Measurements from ENCODE around the gene MTA1.
A peak's percentile ranks its signal among the peaks of the same experiment; 100 is the strongest.

MTA1 gene

DNA sequence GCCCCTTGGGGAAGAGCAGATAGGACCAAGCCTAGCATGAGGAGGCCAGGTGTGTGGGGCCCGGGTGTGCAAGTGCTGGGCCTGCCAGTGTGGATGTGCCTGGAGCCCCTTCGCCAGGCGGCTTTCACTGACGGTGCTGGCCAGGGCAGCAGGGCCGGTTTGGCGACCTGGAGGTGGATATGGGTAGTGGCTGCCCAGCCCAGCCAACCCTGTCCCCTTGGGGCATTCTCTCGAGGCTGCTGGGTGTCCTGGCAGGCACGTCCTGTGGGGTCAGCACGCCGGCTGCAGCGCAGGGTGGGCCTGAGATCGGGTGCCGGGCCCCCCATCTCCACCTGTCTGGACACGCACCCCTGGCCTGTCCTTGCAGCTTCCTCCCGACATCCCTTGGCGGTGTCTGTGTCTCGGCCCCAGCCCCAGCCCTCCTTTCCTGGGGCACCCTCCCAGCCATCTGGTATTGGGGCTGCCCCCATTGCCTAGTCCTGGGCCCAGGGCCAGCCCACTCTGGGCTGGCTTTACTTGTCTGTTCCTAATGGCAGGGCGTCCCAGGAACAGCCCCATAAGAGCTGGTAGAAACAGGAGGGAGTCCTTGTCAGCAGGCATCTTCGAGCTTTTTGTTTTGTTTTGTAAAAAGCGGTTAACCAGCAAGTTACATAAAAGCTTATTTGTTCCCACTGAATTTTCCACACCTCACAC is 47.8 kb downstream of the MTA1 start:
- DNase-seq: no peak

DNA sequence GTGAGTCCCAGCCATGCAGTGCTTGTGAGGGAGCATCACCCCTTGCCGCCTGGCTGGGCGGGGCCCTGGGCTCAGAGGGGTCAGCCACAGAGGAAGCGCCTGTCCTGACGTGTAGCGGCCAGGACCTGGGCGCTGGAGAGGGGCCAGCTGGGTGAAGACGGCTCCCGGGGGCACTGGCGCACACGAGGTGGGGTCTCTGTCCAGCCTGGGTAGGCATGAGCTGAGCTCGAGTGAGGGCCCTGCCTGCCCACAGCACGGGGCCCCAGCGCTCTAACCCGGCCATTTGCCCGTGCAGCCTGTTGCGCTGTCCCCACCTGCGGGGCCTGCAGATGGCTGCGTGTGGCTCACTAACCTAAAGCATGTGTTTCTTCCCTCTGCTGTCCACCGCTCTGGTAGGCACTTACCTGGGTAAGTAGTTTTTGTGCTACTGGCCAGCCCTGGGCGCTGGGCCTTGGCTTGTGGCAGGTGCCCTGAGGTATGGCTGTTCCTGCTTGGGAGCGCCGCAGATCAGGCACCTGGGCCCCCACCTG is 48.4 kb downstream of the MTA1 start:
- no peak for DNase-seq

DNA sequence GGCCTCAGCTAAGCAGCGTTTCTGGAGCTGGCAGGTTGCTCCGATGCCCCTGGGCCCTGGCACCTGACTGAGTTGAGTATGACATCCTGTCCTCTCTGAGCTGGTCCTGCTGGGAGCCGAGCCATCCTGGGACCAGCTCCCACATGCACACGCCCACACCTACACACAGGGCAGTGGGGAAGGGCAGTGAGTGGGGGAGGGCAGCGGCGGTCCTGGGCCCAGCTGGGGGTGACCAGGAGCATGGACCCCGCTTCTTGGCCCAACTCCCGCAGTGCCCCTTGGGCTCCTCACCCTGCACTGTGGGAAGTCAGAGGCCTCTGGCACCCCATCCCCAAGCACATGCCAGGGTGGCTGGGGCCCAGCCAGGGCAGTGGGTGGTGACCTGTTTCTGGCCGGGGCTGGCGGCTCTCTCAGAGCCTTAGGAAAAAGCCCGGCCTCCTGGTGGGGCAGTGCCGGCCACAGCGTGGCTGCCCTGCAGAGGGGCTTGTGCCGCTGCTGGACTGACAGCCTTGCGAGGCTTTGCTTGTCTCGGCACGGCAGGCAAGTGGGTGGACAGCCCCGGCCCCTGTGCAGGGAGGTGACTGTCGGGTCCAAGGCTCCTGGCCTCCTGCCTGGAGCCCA is 49.1 kb downstream of the MTA1 start:
- no peak for DNase-seq

DNA sequence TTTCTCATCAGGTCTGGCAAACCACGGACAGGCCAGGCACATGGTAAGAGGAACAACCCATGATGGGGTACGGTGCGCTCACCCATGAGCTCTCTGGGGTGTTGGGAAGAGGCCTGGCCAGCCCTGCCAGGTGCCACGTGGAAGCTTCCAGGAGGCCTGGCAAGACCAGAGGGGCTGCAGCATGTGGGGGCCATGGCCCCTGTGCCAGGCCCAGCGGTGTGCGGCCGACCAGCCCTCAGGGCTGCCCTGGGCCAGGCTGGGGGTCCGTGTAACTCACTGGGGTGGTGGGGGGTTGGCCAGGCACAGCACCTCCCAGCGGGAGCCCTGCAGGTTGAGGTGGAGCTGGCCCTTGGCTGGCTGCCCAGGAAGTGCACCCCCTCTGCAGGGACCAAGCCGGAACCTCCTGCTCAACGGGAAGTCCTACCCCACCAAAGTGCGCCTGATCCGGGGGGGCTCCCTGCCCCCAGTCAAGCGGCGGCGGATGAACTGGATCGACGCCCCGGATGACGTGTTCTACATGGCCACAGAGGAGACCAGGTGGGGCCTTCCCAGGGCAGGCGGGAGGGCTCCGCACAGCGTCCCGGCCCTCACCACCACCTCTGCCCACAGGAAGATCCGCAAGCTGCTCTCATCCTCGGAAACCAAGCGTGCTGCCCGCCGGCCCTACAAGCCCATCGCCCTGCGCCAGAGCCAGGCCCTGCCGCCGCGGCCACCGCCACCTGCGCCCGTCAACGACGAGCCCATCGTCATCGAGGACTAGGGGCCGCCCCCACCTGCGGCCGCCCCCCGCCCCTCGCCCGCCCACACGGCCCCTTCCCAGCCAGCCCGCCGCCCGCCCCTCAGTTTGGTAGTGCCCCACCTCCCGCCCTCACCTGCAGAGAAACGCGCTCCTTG is 50.1 kb downstream of the MTA1 start:
- DNase-seq: no peak

DNA sequence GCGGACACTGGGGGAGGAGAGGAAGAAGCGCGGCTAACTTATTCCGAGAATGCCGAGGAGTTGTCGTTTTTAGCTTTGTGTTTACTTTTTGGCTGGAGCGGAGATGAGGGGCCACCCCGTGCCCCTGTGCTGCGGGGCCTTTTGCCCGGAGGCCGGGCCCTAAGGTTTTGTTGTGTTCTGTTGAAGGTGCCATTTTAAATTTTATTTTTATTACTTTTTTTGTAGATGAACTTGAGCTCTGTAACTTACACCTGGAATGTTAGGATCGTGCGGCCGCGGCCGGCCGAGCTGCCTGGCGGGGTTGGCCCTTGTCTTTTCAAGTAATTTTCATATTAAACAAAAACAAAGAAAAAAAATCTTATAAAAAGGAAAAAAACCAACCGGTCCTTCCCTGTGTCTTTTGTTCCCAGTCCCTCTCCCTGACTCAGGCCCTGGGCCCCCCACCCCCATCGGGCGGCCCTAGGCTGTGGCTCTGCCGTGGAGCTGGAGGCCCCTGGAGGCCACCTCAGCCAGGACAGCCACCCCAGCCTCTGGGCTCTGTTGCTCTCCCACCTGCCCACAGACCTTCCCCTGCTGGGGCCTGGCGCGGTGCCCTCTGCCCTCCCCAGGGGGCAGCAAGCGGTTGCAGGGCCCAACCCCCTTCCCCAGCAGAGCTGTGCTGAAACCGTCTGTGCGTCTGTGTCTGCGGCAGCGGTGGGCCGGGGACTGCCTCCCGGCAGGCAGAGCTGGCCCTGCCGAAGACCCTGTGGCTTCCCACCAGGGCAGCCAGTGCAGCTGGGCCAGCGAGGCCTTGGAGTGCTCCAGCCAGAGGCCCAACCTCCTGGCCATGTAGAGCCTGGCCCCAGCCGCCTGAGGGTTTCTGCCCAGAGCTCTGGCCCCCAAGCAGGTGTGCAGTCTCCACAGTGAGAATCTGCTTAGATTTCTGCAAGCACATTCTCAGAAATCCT is 51.0 kb downstream of the MTA1 start:
- DNase-seq: no peak

DNA sequence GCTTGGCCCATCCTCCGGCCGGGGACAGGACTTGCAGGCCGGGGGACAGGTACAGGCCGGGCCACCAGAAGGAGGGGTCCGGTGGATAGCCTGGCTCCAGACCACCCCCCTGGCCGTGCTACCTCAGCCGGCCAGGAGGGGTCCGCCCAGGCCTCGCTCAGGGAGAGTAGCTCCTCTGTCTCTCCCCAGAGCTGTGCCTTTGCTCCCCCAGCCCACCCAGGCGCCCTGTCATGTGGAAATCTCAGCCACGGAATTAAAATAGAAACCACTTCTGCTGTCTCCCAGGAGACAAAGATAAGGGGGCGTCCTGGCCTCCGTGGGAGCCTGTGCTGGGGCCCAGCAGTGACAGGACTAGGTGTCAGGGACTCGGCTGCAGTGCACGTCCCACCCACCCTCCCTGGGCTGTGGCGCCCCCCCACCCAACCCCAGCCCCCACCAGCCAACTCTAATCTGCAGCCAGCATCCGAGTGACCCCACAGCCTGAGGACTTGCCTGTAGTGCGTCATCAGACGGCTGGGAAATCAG is 51.7 kb downstream of the MTA1 start:
- DNase-seq: no peak

DNA sequence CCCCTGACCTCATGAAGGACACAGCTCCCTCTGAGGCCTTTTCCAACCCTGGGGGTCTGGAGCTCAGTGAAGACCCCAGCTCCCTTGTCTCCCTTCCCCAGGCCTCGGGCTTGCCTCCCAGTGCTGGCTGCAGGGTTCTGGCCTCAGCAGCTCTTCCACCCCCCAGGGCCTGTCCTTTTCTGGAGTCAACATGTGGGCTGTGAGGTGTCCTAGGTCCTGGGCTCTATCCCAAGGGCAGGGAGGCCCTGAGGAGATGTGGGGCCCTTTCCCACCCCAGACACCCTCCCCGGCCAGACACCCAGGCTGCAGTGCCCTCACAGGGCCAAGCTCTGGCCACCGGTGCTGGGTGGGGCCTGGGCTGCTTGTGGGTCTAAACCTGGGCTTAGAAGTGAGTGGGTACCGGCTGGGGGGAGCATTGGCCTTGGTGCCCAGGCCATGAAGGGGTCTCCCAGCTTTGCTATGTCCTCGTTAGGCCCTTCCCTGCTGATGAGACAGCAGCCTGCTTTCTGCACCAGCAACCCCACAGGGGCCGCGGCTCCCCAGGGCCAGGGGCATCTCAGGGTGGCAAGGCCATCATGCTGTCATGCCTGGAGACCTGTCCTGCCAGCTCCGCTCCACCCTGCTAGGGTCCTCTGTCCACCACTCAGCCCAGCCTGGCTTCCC is 52.3 kb downstream of the MTA1 start:
- no peak for DNase-seq

DNA sequence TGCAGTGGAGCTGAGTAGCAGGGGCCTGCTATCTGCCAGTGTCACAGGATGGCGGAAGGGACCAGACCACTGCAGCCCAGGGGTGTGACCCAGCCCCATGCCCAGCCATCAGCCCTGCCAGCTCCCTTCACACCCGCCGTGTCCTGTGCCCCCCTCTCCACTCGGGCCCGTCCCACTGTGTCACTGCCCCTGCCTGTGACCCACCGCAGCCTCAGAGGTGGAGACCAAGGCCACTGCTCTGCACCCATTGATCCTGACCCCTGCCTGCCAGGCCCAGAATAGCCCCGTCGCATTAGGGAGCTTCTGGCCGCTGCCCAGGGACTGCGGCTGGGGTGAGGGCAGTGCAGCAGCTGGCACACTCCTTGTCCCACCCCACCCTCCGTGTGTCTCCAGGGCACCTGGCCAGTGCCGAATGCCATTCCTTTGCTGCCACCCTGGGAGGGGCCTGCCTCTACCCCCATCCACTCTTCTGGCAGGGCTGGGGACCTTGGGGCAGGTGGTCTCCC is 52.9 kb downstream of the MTA1 start:
- DNase-seq: no peak

DNA sequence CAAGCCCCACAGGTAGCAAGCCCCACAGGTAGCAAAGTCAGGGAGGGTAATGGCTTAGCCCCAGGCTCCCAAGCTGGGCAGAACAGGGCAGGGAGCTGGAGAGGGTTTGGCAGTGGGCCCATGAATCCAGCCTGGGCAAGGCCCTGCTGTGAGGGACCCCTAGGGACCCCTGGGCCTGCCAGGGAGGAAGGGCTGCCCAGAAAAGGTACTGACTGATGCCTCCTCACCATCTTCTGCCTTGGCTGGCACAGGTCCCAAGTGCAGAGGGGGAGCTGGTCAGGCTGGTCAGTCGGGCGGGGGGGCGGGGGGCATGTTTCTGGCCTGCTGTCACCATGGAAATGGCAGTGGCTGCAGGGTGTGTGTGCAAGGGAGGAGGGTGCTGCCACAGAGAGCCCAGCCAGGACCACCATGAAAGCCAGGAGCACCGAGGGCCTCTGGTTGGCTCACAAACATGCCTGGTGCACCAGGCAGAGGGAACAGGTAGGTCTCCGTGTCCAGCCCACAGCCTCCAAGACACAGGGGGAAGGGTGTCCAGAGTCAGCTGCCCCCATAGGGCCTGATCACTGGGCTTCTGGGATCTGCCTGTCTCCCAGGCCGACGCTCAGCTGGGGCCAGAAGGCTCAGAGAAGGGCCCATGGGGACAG is 53.5 kb downstream of the MTA1 start:
- DNase-seq: no peak

DNA sequence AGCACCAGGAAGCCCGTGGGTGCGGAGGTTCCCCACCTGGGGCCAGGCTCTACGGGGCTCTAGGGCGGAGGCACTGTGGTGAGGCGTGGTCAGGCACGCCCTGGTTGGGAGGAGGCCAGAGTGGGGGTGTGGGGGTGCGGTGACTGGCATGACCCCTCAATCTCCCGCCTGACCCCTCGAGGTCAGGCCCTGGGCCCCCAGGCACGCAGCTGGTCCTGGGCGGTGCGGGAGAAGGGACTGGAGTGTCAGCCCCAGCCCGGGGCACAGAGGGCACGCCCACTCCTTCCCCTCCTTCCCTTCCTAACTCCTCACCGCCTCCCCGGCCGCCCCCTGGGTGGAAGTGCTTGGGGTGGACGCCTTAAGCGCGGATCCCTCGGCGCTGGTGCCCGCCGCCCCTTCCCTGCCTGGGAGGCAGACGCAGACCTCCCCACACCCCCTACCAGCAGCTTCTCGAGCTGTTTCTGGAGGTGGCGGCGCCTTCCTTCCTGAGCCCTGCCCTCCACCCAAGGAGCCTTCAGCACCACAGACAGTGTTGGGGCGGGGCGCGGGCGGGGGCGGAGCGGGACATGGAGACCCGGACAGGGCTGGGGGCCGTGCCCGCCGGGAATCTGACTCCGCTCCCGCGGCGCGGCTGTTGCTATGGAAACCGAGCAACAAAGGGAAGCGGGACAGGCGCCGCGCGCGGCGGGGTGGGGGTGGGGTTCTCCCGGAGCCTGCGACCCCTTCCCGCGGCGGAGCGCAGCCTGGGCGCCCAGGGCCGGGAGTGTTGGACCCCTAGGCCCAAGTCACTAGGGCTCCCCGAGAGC is 54.3 kb downstream of the MTA1 start:
- DNase-seq: peak; percentile 58

DNA sequence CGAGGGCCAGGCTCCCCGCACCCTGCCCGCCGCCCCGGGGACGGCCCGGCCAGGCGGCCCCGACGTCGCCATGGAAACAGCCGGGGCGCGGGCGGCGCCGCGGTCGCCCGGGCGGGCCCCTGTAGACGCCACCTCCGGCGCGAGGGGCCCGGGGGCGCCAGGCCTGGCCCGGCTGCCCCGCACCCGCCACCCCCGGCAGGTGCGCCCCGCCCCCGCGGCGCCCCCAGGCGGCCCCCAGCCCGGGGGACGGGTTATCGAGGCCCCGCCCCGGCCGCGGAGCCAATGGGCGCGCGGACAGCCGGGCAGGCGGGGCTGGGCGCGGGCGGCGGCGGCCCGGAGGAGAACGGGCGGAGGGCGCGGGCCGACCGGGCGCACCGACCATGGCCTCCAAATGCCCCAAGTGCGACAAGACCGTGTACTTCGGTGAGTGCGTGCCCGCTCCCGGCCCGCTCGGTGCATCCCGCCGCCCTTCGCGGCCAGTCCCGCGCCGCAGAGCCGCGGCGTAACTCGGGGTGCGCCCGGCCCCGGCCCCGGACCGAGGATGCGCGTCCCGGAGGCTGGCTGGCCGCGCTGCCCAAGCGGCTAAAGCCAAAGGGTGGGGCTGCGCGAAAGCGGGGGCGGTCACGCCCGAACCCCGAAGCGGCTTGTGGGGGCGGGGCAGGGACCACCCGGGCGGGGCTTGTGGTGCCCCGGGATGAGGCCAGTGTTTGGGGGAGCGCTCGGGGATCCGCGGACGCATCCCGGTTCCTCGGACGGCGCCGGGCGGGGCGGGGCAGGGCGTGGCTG is 55.0 kb downstream of the MTA1 start, which contains the start of gene CRIP2:
Gene CRIP2, plus strand, starts transcription at position 339 of the 786 bp plus-strand sequence. Its CDS starts 42 bp downstream, at position 381.
- DNase-seq: no peak

DNA sequence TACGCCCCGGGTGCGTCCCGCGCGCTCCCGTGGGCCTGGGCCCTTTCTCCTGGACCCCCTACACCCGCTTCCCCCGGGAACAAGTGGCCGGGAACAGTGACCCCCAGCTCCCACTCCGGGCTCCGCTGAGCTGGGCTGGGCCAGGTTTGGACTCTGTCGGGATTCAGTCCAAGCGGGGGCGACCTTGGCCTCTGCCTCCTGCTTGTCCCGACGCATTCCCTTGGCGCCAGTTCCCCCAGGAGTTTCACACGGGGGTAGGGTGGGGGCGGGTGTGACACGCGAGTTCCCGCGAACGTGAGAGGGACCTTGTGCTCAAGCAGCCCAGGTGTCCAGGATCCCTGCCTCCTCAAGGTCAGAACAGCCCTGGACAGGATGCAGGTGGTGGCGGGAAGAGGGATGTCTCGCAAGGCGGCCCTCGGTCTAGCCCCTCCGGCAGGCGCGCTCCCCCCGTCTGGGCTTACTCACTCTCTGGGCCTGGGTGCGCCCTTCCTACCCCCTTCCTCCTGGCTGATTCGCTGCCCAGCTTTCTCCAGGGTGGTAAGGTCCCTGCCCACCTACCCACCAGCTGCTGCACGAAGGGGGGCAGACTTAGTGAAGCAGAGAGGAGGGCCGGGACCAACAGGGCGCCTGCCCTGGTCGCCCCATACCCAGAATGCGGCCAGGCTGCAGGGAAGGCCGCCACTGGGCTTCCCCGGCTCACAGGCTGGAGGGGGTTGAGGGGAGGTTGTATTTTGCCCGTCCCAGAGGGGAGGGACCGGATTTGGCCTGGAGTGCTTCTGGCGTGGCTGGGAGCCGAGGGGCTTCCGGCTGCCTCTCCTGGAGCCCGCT is 55.9 kb downstream of the MTA1 start:
- DNase-seq: no peak

DNA sequence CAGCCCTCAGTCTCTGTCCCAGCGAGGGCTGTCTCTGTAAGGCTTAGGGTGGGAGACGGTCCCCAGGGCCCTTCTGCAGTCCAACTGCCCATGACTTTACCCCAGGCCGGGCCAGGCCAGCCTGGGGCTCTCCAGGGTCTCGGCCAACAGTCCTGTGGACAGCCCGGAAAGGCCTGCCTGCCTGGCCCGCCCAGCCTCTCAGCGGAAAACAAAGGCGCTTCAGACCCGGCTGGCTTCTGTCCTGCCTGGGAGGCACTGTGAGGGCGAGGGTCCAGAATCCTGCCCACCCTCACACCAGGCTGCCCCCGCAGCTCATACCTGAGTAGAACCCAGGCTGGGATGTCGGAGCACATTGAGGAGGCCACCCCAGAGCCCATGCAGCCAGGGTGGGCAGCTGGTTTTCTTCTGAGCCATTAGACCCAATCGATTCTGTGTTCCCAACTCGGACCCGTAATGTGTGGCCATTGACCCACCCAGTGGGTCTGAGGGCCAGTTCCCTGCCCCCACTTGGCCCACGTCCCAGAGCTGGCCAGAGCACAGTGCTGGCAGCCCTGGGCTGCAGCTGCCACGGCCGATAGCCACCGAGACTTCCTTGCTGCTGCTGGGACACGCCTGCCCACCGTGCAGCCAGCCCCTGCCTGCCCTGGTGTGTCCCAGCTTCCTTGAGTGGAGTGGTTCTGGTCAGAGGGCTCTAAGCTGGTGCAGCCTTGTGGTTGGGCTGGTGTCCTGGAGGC is 56.6 kb downstream of the MTA1 start:
- no peak for DNase-seq

DNA sequence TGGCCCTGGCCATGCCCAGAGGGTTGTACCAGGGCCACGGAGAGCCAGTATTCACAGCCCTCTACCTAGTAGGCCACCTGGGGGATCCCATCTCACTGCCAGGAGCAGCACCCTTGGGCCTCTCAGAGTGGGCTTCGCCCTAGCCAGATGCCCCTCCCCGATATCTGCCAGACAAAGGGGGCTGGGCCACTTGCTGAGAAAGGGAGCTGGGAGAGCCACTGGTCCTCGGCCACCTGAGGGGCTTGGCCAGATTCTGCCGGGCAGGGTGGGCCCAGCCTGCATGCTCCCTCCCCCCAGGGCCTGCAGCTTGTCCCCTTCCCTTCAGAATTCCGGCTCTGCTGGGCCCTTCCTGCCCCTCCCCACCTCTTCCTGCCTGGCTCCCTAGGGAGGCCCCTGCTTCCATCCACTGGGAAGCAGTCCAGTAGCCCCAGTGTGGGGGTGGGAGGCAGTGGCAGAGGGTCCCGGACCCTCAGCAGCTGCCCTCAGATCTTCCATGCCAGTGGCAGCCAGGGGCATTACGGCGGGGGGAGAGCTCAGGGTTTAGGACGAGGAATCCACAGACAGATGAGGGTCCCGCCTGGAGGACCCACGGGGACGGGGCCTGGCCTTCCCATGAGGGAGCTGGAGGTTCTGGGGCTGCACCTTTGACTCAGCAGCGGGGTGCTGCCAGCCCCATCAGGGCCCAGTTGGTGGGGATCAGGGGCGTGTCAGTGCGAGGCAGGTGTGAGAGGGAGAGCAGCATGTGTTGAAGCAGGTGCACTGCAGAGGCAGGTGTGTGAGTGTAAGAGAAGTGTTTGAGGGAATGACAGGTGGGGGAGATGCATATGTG is 57.4 kb downstream of the MTA1 start:
- DNase-seq: no peak

DNA sequence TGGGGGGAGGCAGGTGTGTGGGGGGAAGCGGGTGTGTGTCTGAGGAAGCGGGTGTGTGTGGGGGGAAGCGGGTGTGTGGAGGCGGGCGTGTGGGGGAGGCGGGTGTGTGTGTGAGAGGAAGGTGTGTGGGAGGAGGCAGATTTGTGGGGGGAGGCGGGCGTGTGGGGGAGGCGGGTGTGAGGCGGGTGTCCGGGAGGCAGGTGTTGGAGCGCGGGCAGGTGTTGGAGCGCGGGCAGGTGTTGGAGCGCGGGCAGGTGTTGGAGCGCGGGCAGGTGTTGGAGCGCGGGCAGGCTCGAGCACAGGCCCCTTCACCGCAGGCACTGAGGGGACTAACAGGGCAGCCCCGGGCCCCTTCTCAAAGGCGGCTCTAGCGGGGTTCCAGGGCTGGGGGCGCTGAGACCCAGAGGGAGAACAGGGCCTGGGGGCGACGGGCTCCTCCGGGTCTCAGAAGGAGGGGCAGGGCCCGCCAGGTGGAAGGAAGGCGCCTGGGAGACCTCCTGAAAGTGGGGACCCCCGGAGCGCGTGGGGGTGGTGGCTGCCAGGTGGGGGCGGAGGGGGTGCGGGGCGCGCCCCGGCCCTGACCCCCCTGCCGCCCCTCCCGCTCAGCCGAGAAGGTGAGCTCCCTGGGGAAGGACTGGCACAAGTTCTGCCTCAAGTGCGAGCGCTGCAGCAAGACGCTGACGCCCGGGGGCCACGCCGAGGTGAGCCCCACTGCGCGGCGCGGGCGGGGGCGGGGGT is 58.2 kb downstream of the MTA1 start:
- peak; percentile 52 for DNase-seq
